Skeletal muscle tissue (tissue), 4 donors: Measurements from ENCODE around the gene TRAPPC12. TPM values are rescaled to one million over a fixed set of nuclear protein-coding genes. Genes with fewer than 3 reads are reported as not detected.
"Not testable (repeated sequence)": the region's sequence is repeated elsewhere in the genome, so short reads cannot be mapped to it uniquely, and the experiment has no call there.

Experiments
- H3K27ac ChIP-seq: one replicate; pipeline ENCODE4 v1.7.0; 2013; ENCODE audit warnings: mild to moderate bottlenecking, low read depth, low read length, inconsistent platforms
- H3K27me3 ChIP-seq, 3 donors: one replicate each; pipeline ENCODE4 v1.7.0; 2013; ENCODE audit warnings: low read length in 3 of 3; ENCODE audit not compliant: control insufficient read depth in 3 of 3, insufficient read depth in 3 of 3
- H3K36me3 ChIP-seq, 3 donors: one replicate each; pipeline ENCODE4 v1.7.0; 2013; ENCODE audit warnings: low read length in 3 of 3; ENCODE audit not compliant: control insufficient read depth in 3 of 3, insufficient read depth in 3 of 3
- H3K4me1 ChIP-seq, 3 donors: one replicate each; pipeline ENCODE4 v1.7.0; 2013; ENCODE audit warnings: low read length in 3 of 3, mild to moderate bottlenecking in 3 of 3; ENCODE audit not compliant: control insufficient read depth in 3 of 3, insufficient read depth in 3 of 3
- H3K4me3 ChIP-seq, 3 donors: one replicate each; pipeline ENCODE4 v1.7.0; 2013; ENCODE audit warnings: low read length in 3 of 3
- H3K9ac ChIP-seq, 3 donors: one replicate each; pipeline ENCODE4 v1.7.0; 2013; ENCODE audit warnings: low read length in 3 of 3, mild to moderate bottlenecking in 3 of 3, moderate library complexity in 2 of 3, low read depth in 1 of 3
- H3K9me3 ChIP-seq, 3 donors: one replicate each; pipeline ENCODE4 v1.7.0; 2013; ENCODE audit warnings: low read length in 3 of 3; ENCODE audit not compliant: control insufficient read depth in 3 of 3
- total RNA-seq: library from RNA; depleted of rRNA; stranded (reverse); fragments of >200 nt; gene quantifications from one replicate; pipeline ENCODE4 v1.2.3, GENCODE V29; 2014
- donor health status: Osteomylitis.

Gene TRAPPC12
- total RNA-seq, 1 donor from 2014 or later = 50.6 TPM

- Histone ChIP-seq H3K9me3 (no peaks in the 10 kb centered on the region), H3K27me3 (no peaks in the 10 kb centered on the region), H3K27ac (no peak overlapping the region), H3K36me3 (peaks cover 18 to 23% (median 19%) of the 10 kb centered on the region in 3 donors), H3K4me1 (no peaks in the 10 kb centered on the region), H3K9ac (no peak overlapping the region), H3K4me3 (no peak overlapping the region)
Measured at GRCh38 chr2:3435445-3435844, 56.0 kb downstream of the TRAPPC12 start.

DNA sequence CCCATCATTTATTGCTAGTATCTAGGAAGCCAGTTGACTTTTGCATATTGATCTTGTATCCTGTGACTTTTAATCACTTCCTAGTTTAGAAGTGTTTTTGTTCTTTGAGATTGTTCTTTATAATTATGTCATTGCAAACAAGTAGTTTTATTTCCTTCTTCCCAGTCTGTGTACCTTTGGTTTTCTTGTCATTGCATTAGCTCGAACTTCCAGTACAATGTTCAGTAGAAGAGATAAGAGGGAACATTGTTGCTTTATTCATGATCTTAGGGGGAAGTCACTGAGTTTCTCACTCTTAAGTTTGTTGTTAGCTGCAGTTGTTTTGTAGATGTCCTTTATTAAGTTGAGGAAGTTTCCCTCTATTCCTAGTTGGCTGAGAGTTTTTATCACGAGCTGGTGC lies 61.0 kb downstream of the TRAPPC12 start:
- Histone ChIP-seq H3K27me3 (no peaks in the 10 kb centered on the region), H3K27ac (no peak overlapping the region), H3K36me3 (peaks cover 11 to 20% (median 18%) of the 10 kb centered on the region in 3 donors), H3K9me3 (no peaks in the 10 kb centered on the region), H3K4me3 (no peak overlapping the region), H3K9ac (no peak overlapping the region), H3K4me1 (no peaks in the 10 kb centered on the region)

DNA sequence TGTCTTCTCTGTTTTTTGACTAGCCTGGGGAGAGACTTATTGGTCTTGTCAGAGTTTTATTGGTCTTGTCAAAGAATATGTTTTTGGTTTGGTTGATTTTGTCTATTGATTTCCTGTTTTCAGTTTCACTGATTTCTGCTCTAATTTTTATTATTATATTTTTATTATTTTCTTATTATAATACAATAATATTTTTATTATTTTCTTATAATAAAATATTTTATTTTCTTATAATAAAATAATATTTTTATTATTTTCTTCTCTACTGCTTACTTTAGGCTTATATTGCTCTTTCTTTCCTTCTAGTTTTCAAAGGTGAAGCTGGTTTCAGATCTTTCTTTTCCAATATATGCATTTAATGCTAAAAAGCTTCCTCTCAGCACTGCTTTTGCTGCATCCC lies 62.0 kb downstream of the TRAPPC12 start:
- Histone ChIP-seq H3K36me3 (peaks cover 19 to 29% (median 24%) of the 10 kb centered on the region in 3 donors), H3K9ac (peak overlapping the region in 1 of 3 donors; percentile 37), H3K27ac (no peak overlapping the region), H3K4me1 (no peaks in the 10 kb centered on the region), H3K9me3 (no peaks in the 10 kb centered on the region), H3K4me3 (no peak overlapping the region), H3K27me3 (no peaks in the 10 kb centered on the region)

- Histone ChIP-seq H3K9me3 (no peaks in the 10 kb centered on the region), H3K36me3 (peaks cover 21 to 31% (median 30%) of the 10 kb centered on the region in 3 donors), H3K4me1 (no peaks in the 10 kb centered on the region), H3K27me3 (no peaks in the 10 kb centered on the region), H3K9ac (no peak overlapping the region), H3K27ac (no peak overlapping the region), H3K4me3 (no peak overlapping the region)
Measured at GRCh38 chr2:3442185-3442584, 62.7 kb downstream of the TRAPPC12 start.

DNA sequence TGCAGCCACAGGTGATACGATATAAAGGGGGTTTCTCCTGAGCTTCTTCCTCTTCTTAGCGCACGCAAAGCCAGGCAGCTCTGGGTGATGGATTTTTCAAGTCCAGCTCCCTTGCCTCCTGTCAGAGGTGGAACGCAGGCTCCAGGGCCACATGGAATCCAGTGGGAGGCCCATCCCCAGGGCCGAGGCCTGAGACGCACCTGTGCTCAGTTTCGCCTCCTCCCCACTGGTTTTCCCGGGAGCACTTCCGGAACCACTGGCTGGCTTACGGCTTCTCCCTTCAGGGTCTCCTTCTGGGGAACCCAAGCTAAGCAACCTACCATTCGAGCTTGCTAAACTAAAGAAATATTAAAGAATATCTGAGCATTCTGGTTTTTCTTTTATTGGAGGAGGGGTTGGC lies 63.6 kb downstream of the TRAPPC12 start:
- H3K9me3 ChIP-seq = no peaks in the 10 kb centered on the region
- no peak overlapping the region for H3K4me3 ChIP-seq
- peaks cover 4 to 6% (median 5%) of the 10 kb centered on the region in 3 donors for H3K4me1 ChIP-seq
- peaks cover 26 to 35% (median 30%) of the 10 kb centered on the region in 3 donors for H3K36me3 ChIP-seq
- H3K27me3 ChIP-seq = no peaks in the 10 kb centered on the region
- no peak overlapping the region for H3K27ac ChIP-seq
- no peak overlapping the region for H3K9ac ChIP-seq

- Histone ChIP-seq H3K4me1 (peaks cover 6 to 9% (median 6%) of the 10 kb centered on the region in 3 donors), H3K36me3 (peaks cover 26 to 36% (median 30%) of the 10 kb centered on the region in 3 donors), H3K27ac (no peak overlapping the region), H3K4me3 (no peak overlapping the region), H3K27me3 (no peaks in the 10 kb centered on the region), H3K9ac (no peak overlapping the region), H3K9me3 (no peaks in the 10 kb centered on the region)
Measured at GRCh38 chr2:3443506-3444084, 64.1 kb downstream of the TRAPPC12 start.

GRCh38 chr2:3445891-3446290 lies 66.4 kb downstream of the TRAPPC12 start:
- no peak overlapping the region for H3K4me3 ChIP-seq
- H3K36me3 ChIP-seq = peaks cover 32 to 42% (median 36%) of the 10 kb centered on the region in 3 donors
- no peaks in the 10 kb centered on the region for H3K9me3 ChIP-seq
- no peak overlapping the region for H3K9ac ChIP-seq
- no peaks in the 10 kb centered on the region for H3K27me3 ChIP-seq
- H3K27ac ChIP-seq = no peak overlapping the region
- H3K4me1 ChIP-seq = peaks cover 6 to 11% (median 6%) of the 10 kb centered on the region in 3 donors

DNA sequence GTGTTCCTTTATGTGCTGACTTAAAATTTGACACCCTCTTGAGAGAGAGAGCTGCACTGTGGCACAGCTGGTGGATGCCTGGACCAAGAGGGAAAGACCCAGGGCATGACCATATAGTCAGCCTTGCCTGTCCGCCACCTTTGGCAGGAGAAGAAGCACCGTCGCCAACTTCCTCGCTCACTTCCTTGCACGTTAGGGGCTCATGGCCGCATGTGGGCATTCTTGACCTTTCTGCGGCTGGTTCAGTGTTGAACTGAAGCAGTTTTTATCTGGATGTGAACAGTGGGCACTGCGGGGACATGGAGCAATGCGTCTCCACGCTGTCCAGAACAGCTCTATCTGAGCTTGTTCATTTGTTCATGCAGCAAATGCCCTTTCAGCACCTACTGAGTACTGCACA lies 66.9 kb downstream of the TRAPPC12 start:
- Histone ChIP-seq H3K4me1 (peaks cover 6 to 11% (median 6%) of the 10 kb centered on the region in 3 donors), H3K9me3 (no peaks in the 10 kb centered on the region), H3K27me3 (no peaks in the 10 kb centered on the region), H3K9ac (no peak overlapping the region), H3K4me3 (no peak overlapping the region), H3K27ac (no peak overlapping the region), H3K36me3 (peaks cover 32 to 42% (median 36%) of the 10 kb centered on the region in 3 donors)

GRCh38 chr2:3447186-3447585 lies 67.7 kb downstream of the TRAPPC12 start:
- Histone ChIP-seq H3K4me1 (peaks cover 6 to 11% (median 6%) of the 10 kb centered on the region in 3 donors), H3K36me3 (peaks cover 32 to 44% (median 37%) of the 10 kb centered on the region in 3 donors)
- H3K9me3 ChIP-seq, H3K27ac ChIP-seq, H3K27me3 ChIP-seq, H3K9ac ChIP-seq, H3K4me3 ChIP-seq: not testable (repeated sequence)

DNA sequence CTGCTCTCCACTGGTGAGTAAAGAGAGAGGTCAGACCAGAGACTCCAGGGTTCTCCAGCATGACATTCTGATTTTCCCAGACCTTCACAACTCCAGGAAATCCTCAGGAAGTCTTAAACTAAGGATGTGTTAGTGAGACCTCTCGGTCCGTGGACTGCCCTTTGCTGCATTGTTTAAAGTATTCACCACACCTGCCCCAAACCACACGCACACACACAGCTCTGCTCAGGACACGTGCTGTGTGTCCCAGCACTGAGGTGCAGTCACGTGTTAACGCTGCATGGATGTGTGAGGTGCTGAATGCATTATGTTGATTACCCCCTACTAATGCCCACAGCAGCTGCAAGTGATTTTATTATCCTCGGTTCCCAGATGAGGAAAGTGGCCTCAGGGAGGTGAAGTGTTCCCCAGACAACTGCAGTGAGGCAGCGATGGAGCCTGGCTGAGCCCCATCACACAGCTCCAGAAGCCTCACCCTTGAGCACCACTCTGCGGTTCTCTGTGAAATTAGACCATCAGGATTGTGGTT lies 68.4 kb downstream of the TRAPPC12 start:
- Histone ChIP-seq H3K27me3 (no peaks in the 10 kb centered on the region), H3K4me3 (peak overlapping the region in 1 of 3 donors; percentile 28), H3K9me3 (no peaks in the 10 kb centered on the region), H3K4me1 (peaks cover 6 to 11% (median 6%) of the 10 kb centered on the region in 3 donors), H3K27ac (no peak overlapping the region), H3K9ac (no peak overlapping the region), H3K36me3 (peaks cover 32 to 48% (median 40%) of the 10 kb centered on the region in 3 donors)
